GM12878 (cell line): Measurements from ENCODE around the gene SLC35A1.

ENCODE experiments used
- ASH2L ChIP-seq: fragments of 300-600, 200-600 bp; sonication (generic); IDR thresholded peaks from 2 replicates; pipeline ENCODE4 v1.6.1; 2017; ENCODE audit warnings: low read depth, mild to moderate bottlenecking, borderline replicate concordance
- CREB1 ChIP-seq: IDR thresholded peaks from 2 replicates; pipeline ENCODE4 v1.6.1; 2012; ENCODE audit warnings: low read depth, mild to moderate bottlenecking, inconsistent platforms
- PML ChIP-seq: IDR thresholded peaks from 2 replicates; pipeline ENCODE4 v1.6.1; 2012; ENCODE audit warnings: low read length, inconsistent platforms
- POLR2A ChIP-seq: IDR thresholded peaks from 2 replicates; pipeline ENCODE4 v1.6.1; 2011; ENCODE audit warnings: low read depth, mild to moderate bottlenecking, low read length
- POLR2AphosphoS5 ChIP-seq: IDR thresholded peaks from 2 replicates; pipeline ENCODE4 v1.6.1; 2011; ENCODE audit warnings: mild to moderate bottlenecking, low read length, inconsistent platforms
- TF ChIP-seq, protein P1 (sequence below): fragments of 450-650 bp; IDR thresholded peaks from 2 replicates; pipeline ENCODE4 v1.6.1; 2016; ENCODE audit warnings: mild to moderate bottlenecking, moderate library complexity, borderline replicate concordance
- TF ChIP-seq, protein P2 (sequence below), 3 experiments: IDR thresholded peaks in 2 of 3; conservative IDR thresholded peaks in 1 of 3; 2 replicates each; pipeline ENCODE4 v1.5.1; 2011; ENCODE audit warnings: low read depth in 3 of 3, low read length in 3 of 3, mild to moderate bottlenecking in 3 of 3, control low read depth in 2 of 3, moderate library complexity in 2 of 3, inconsistent platforms in 1 of 3, mixed read lengths in 1 of 3; ENCODE audit not compliant: control insufficient read depth in 2 of 3, insufficient read depth in 1 of 3; ENCODE audit errors: extremely low read depth in 1 of 3
- TF ChIP-seq, protein P3 (sequence below): IDR thresholded peaks from 2 replicates; pipeline ENCODE4 v1.6.1; 2011; ENCODE audit warnings: low read depth, mild to moderate bottlenecking, low read length, moderate library complexity, borderline replicate concordance; ENCODE audit errors: extremely low read depth
- TF ChIP-seq, protein P4 (sequence below): fragments of 450-650 bp; IDR thresholded peaks from 2 replicates; pipeline ENCODE4 v1.6.1; 2017; ENCODE audit warnings: mild to moderate bottlenecking, moderate library complexity
- TF ChIP-seq, protein P5 (sequence below): IDR thresholded peaks from 2 replicates; pipeline ENCODE4 v1.6.1; 2012; ENCODE audit warnings: mild to moderate bottlenecking, low read depth, low read length

DNA sequence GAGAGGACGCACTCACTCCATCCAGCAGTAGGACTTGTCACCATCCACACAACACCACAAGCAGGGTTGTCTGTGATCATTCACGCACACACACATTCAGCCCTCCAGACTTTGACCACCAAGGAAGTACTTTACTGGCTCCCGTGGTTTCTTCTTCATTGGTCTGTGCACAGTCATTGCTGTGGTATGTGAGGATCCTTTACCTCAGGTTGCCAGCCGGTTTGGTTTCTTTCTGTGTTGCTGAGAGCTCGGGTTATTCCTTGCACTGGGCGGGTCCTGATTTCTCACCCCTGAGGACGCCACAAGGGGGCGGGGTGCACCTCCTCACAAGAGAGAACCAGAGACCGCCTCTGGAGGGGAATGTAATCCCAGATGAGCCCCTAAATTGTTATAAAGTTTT, 11.2 kb downstream of the SLC35A1 start:
- TF ChIP-seq CREB1 (no peak), POLR2A (no peak), POLR2AphosphoS5 (no peak), PML (no peak), ASH2L (no peak)
- TF ChIP-seq, protein P1, sequence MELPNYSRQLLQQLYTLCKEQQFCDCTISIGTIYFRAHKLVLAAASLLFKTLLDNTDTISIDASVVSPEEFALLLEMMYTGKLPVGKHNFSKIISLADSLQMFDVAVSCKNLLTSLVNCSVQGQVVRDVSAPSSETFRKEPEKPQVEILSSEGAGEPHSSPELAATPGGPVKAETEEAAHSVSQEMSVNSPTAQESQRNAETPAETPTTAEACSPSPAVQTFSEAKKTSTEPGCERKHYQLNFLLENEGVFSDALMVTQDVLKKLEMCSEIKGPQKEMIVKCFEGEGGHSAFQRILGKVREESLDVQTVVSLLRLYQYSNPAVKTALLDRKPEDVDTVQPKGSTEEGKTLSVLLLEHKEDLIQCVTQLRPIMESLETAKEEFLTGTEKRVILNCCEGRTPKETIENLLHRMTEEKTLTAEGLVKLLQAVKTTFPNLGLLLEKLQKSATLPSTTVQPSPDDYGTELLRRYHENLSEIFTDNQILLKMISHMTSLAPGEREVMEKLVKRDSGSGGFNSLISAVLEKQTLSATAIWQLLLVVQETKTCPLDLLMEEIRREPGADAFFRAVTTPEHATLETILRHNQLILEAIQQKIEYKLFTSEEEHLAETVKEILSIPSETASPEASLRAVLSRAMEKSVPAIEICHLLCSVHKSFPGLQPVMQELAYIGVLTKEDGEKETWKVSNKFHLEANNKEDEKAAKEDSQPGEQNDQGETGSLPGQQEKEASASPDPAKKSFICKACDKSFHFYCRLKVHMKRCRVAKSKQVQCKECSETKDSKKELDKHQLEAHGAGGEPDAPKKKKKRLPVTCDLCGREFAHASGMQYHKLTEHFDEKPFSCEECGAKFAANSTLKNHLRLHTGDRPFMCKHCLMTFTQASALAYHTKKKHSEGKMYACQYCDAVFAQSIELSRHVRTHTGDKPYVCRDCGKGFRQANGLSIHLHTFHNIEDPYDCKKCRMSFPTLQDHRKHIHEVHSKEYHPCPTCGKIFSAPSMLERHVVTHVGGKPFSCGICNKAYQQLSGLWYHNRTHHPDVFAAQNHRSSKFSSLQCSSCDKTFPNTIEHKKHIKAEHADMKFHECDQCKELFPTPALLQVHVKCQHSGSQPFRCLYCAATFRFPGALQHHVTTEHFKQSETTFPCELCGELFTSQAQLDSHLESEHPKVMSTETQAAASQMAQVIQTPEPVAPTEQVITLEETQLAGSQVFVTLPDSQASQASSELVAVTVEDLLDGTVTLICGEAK = no peak
- TF ChIP-seq, protein P2, sequence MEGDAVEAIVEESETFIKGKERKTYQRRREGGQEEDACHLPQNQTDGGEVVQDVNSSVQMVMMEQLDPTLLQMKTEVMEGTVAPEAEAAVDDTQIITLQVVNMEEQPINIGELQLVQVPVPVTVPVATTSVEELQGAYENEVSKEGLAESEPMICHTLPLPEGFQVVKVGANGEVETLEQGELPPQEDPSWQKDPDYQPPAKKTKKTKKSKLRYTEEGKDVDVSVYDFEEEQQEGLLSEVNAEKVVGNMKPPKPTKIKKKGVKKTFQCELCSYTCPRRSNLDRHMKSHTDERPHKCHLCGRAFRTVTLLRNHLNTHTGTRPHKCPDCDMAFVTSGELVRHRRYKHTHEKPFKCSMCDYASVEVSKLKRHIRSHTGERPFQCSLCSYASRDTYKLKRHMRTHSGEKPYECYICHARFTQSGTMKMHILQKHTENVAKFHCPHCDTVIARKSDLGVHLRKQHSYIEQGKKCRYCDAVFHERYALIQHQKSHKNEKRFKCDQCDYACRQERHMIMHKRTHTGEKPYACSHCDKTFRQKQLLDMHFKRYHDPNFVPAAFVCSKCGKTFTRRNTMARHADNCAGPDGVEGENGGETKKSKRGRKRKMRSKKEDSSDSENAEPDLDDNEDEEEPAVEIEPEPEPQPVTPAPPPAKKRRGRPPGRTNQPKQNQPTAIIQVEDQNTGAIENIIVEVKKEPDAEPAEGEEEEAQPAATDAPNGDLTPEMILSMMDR (IDR thresholded peaks at IDR 0.05 in 2 of 3, conservative IDR thresholded peaks at IDR 0.05 in 1 of 3; ENCODE audit: control insufficient read depth in 2 of 3, extremely low read depth in 1 of 3, insufficient read depth in 1 of 3, low read depth in 3 of 3, low read length in 3 of 3) = peak; percentile 7 to 44 (median 17); a peak in 4 of 6 replicates
- TF ChIP-seq, protein P3, sequence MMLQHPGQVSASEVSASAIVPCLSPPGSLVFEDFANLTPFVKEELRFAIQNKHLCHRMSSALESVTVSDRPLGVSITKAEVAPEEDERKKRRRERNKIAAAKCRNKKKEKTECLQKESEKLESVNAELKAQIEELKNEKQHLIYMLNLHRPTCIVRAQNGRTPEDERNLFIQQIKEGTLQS = no peak
- TF ChIP-seq, protein P4, sequence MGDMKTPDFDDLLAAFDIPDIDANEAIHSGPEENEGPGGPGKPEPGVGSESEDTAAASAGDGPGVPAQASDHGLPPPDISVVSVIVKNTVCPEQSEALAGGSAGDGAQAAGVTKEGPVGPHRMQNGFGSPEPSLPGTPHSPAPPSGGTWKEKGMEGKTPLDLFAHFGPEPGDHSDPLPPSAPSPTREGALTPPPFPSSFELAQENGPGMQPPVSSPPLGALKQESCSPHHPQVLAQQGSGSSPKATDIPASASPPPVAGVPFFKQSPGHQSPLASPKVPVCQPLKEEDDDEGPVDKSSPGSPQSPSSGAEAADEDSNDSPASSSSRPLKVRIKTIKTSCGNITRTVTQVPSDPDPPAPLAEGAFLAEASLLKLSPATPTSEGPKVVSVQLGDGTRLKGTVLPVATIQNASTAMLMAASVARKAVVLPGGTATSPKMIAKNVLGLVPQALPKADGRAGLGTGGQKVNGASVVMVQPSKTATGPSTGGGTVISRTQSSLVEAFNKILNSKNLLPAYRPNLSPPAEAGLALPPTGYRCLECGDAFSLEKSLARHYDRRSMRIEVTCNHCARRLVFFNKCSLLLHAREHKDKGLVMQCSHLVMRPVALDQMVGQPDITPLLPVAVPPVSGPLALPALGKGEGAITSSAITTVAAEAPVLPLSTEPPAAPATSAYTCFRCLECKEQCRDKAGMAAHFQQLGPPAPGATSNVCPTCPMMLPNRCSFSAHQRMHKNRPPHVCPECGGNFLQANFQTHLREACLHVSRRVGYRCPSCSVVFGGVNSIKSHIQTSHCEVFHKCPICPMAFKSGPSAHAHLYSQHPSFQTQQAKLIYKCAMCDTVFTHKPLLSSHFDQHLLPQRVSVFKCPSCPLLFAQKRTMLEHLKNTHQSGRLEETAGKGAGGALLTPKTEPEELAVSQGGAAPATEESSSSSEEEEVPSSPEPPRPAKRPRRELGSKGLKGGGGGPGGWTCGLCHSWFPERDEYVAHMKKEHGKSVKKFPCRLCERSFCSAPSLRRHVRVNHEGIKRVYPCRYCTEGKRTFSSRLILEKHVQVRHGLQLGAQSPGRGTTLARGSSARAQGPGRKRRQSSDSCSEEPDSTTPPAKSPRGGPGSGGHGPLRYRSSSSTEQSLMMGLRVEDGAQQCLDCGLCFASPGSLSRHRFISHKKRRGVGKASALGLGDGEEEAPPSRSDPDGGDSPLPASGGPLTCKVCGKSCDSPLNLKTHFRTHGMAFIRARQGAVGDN = no peak
- TF ChIP-seq, protein P5, sequence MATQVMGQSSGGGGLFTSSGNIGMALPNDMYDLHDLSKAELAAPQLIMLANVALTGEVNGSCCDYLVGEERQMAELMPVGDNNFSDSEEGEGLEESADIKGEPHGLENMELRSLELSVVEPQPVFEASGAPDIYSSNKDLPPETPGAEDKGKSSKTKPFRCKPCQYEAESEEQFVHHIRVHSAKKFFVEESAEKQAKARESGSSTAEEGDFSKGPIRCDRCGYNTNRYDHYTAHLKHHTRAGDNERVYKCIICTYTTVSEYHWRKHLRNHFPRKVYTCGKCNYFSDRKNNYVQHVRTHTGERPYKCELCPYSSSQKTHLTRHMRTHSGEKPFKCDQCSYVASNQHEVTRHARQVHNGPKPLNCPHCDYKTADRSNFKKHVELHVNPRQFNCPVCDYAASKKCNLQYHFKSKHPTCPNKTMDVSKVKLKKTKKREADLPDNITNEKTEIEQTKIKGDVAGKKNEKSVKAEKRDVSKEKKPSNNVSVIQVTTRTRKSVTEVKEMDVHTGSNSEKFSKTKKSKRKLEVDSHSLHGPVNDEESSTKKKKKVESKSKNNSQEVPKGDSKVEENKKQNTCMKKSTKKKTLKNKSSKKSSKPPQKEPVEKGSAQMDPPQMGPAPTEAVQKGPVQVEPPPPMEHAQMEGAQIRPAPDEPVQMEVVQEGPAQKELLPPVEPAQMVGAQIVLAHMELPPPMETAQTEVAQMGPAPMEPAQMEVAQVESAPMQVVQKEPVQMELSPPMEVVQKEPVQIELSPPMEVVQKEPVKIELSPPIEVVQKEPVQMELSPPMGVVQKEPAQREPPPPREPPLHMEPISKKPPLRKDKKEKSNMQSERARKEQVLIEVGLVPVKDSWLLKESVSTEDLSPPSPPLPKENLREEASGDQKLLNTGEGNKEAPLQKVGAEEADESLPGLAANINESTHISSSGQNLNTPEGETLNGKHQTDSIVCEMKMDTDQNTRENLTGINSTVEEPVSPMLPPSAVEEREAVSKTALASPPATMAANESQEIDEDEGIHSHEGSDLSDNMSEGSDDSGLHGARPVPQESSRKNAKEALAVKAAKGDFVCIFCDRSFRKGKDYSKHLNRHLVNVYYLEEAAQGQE = no peak
